ENCODE results near the gene GAS5.
"Not testable (repeated sequence)": the region's sequence is repeated elsewhere in the genome, so short reads cannot be mapped to it uniquely, and the experiment has no call there.

Gene GAS5

DNA sequence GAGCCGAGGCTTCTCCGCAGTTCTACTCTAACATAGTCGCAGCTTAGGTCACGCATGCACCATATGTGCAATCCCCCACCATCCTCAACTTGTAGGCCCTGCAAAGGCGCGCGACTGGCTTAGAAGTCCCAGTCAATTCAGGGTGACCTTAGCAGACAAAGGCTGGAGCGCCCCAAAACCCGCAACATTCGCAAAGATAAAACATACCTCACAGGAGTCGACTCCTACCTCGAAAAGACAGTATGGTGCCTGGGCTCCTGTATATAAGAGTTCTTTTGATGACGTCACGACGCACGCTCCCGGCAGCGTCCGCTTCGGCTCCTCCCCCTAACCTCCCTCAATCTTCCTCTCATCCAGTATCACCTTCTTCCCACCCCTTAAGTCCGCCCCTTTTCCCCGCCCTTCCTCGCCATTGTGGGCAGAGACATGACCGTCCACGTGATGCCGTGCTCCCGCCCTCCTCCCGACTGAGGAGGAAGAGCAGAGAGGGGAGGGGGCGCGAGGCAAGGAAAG, at the start of gene GAS5:
GAS5 (minus strand) TSS at position 237 of the 513 bp plus-strand sequence.
- DNase-seq (ENCODE audit: low read depth, low spot score), result peak; percentile 100

DNA sequence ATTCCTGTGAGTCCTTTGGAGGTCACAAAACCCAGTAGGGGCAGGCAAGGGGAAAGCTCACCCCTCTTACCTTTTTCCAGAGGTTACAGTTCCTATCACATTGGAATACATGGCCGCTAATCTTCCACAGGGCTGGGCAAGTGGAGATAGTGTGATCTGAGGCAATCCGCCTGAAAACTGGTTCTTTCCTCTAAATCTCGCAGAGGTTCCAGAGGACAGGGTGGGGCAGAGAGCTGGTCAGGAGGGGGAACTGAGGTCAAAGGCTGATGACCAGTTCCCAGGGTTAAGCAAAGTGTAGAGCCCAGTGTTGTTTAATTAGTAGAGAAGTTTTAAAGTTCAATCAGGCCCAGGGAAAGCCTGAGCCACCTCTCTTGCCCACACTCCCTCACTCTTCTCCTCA, 49.4 kb upstream of the GAS5 start, which contains the start of gene SERPINC1:
SERPINC1 (minus strand) TSS at position 179 of the 400 bp plus-strand sequence; CDS start at position 111, 68 bp downstream.
- DNase-seq (ENCODE audit: low read depth, low spot score), result no peak

DNA sequence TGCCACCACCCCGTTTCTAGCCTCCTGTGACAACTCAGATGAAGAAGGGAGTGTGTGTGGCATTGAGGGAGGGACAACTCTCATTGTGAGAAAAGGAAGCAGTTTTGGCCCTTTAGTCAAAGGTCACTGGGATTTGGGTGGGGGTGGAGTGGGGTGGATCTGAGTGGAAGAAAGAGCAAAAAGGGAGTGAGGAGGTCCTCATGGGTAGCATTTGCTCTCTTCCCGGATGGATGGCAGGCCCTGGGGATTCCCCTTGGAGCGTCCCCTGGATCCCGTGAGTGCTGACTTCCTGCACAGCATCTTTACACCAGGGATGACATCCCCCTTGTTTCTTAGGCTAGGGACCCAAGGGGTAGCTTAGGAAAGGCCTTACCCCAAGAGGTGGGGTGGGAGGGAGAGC, 48.9 kb upstream of the GAS5 start:
- DNase-seq (ENCODE audit: low read depth, low spot score), result no peak

DNA sequence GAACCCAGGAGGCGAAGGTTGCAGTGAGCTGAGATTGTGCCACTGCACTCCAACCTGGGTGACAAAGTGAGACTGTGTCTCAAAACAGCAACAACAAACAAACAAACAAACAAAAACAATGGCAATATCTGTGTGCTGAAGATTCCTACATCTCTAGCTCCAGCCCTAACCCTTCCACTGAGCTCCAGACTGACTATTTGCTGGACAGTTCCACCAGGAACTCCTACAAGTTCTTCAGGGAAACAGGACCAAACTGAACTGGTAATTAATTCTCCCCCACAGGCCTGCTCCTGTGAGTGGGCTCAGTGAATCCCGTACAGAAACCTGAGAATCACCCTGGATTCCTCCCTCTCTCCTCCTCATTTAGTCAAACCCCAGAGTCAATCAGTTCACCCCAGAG, 47.8 kb upstream of the GAS5 start:
- DNase-seq (ENCODE audit: low read depth, low spot score), result no peak

DNA sequence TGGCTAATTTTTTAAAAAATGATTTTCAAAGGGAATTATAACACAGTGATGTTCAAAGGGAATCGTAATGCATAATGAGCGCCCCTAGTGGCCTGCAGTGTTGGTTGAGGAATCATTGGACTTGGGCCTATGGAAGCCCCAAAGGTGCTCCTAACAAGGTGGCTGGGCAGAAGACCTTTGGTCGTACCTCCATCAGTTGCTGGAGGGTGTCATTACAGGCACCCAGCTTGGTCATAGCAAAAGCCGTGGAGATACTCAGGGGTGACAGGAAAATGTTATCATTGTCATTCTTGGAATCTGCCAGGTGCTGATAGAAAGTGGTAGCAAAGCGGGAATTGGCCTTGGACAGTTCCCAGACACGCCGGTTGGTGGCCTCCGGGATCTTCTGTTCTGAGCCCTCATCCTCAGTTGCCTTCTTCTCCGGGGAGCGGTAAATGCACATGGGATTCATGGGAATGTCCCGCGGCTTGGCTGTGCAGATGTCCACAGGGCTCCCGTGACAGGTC, 46.6 kb upstream of the GAS5 start:
- no peak for DNase-seq (ENCODE audit: low read depth, low spot score)

DNA sequence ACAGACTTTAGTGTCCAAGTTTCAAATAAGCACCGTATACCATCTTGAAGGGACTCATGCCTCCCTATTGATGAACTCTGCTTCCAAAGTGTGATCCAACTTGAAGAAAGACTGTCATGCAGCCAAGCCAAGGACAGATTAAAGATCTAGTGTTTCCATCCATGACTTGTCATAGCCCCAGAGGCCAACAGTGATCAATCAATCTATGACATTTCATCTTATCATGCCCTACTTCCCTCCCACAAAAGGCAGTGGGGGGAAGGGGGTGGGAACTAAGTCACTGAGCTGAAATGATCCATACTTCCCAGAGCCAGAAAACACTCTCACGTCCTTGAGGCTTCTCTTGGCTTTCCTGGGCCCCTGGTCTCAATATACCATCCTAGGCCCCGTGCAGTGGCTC, 45.3 kb upstream of the GAS5 start:
- DNase-seq (ENCODE audit: low read depth, low spot score), result no peak

DNA sequence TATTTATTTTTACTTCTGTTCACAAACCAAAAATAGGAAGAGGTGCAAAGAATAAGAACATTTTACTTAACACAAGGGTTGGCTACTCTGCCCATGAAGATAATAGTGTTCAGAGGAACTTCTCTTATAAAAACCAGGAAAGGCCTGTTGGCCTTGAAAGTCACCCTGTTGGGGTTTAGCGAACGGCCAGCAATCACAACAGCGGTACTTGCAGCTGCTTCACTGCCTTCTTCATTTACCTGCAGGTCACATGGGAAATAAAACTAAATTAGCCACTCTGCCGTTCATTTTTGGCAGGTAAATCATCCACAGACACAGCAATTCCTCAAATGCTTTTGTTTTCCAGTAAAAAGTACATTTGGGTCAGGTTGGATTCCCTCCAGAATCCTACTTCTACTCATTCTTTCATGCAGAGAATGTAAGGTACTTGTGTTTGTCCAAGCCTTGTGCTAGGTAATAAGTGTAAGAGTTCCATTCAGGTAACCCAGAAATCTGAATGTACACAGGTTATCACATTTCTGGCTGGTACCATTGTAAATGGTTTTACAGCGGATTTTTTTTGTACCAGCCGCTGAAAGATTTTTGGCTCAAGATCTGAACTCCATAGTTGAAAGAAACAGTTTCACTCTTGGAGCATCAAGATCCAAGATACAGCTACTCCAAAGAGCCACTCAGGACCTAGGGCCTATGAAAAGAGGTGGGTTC, 36.2 kb upstream of the GAS5 start:
- no peak for DNase-seq (ENCODE audit: low read depth, low spot score)

DNA sequence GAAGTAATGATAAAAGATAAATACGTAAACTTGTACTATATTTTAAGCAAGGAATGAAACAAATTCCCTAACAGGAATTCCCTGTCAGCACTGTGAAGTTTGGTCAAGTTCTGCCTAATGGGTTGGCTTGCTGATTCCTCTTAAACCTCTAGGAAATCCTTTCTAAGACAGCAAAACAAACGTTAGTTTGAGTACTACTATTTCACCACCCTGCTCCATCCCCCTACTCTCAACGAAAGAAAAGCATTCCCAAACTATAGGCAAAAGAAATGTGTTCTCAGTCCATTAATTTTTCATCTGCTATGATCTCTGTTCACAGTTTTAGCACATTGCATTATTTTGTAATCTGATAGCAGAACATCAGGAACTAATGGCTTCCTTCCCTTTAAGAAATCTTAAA, 33.2 kb upstream of the GAS5 start:
- DNase-seq (ENCODE audit: low read depth, low spot score), result no peak

DNA sequence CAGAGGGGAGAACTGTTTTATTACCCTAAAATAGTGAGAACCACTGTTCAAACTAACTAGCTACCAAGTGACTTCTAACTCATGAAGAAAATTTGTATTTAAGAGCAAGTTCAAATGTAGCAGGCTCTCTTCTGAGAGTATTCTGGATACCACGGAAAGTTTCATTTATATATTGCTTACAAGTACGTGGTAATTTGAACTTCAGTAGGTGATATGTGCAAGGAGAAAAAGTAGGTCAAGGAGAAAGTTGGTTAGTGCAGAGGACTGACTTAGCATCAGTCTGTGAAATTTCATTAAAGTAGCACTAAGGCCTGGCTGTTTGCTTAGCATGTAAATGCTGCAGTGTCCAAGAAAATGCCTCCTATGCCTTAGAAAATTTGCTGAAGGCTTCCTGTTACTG, 32.6 kb upstream of the GAS5 start:
- no peak for DNase-seq (ENCODE audit: low read depth, low spot score)

DNA sequence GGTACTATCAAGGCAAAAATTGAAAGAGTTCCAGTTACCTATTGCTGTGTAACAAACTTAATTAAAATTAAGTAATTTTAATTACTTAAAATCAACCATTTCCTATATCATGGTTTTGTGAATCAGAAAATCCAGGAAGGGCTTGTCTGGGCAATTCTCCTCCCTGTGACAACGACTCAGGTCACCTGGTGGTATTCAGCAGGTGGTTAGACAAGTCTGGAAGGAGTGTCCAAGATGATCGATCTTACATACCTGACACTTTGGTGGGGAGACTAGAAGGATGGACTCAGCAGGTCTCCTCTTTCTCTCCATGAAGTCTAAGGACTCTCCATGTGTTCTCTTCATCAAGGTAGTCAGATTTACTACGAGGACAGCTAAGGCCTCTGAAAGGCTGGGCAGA, 26.4 kb upstream of the GAS5 start:
- no peak for DNase-seq (ENCODE audit: low read depth, low spot score)

DNA sequence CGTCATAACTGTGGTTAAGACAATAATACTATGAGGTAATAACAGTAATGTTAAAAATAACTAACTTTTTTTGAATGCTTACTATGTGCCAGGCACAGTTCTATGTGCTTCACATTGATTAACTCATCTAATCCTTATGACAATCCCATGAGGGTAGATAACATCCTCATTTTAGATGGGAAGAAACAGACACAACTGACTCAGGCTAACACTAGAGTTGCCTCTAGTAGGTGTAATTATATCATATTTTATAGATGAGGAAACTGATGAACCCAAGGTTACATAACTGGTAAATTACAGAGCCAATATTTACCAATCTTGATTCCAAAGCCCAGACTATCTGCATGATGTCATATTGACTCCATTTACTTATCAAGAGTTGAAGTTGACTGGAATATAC, 25.8 kb upstream of the GAS5 start:
- no peak for DNase-seq (ENCODE audit: low read depth, low spot score)

DNA sequence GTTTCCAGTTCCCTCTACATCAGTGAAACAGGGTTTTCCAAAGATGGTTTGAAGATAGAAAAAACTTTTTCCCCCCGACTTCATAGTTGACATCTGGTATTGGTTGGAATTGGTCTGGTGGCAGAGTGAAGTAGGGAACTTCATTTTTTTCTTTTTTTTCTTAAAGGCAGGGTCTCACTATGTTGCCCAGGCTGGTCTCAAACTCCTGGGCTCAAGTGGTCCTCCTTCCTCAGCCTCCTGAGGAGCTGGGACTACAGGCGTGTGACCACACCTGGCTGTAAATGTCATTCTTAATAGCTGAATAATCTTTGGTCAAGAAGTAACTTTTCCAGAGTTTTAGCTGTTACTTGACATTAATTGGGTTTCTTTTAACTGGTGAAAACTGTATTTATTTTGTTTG, 22.1 kb upstream of the GAS5 start:
- no peak for DNase-seq (ENCODE audit: low read depth, low spot score)

DNA sequence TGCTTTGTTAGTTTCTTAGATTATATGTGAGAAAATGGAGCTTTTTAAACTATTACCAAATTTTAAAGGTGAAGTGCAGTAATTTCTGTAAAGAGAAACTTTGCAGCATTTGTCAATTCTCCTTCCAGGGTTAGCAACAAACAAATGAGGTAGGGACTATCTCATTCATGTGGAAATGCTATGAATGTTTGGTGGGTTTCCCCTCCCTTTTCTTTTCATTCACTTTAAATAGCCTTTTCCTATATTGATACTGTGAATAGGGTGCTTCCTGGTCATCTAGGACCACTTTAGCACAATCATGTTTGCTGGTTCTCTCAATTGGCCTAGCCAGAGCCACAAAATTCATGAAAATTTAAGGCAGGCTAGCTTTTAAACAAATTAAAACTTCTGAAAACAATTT, 21.0 kb upstream of the GAS5 start:
- DNase-seq (ENCODE audit: low read depth, low spot score), result no peak

DNA sequence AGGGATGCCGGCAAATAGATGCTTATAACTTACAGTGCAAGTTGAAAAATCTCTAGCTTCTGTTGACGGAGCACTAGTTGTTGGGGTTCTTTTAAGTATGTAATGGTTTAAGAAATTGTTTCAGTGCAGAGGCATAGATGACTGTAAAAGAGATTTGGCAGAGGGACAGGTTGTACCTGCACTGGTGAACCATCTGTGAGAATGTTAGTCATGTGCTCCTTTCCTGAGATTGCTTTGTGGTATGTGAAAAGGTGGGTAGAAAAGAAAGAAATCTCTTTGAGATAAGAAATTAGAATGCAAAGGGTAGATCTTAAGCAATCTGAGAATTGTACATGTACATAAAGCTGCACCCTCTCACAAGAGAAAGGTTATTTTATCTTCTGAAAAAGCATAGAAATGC, 19.8 kb upstream of the GAS5 start:
- no peak for DNase-seq (ENCODE audit: low read depth, low spot score)

DNA sequence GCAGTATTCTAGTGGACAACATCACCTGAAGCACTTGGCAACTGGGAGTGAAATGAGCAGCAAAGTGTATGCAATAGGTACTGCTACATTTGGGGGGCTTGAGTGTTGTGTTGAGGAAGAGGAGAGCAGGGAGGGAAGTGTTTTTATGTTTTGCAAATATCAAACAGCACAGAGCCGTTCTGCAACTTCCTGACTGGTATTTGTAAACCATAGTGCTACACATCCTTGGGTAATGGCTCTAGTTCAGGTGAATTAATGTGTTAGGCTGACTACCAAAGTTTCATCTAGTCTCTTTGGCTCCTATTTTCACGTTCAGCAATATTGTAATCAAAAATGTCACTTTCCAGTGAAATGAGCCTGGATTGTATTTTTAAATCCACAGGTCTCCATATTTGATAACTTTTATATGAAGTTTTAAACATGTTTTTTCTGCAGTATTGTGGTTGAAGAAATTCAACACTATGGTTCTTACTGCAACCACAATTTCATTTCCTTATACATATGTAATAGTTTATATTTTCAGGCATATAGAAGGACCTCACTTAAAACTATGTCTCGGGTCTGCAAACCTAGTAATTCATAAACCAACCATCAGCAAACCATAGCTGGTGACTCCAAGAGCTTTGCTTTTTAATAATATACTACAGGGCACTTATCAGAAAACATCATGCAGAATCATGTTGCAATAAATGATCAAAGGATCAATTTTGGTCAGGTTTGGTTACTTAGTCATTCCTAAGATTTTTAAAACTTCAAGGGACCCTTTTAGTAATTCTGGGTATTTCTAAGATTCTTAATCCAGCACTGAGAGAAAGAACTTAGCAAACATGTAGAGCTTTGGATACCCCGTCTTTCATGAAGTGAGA, 19.2 kb upstream of the GAS5 start:
- DNase-seq (ENCODE audit: low read depth, low spot score), result no peak

DNA sequence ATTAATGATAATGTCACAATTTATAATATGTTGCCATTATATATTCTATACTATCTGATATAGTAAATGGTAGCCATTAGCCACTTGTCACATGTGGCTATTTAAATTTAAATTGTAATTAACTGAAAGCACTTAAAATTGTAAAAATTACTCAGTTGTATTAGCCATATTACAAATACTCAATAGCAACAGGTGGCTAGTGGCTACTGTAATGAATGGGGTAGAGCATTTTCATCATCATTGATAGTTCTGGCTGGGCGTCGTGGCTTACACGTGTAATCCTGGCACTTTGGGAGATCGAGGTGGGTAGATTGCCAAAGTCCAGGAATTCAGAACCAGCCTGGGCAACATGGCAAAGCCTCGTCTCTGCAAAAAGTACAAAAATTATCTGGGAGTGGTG, 16.9 kb upstream of the GAS5 start:
- no peak for DNase-seq (ENCODE audit: low read depth, low spot score)

DNA sequence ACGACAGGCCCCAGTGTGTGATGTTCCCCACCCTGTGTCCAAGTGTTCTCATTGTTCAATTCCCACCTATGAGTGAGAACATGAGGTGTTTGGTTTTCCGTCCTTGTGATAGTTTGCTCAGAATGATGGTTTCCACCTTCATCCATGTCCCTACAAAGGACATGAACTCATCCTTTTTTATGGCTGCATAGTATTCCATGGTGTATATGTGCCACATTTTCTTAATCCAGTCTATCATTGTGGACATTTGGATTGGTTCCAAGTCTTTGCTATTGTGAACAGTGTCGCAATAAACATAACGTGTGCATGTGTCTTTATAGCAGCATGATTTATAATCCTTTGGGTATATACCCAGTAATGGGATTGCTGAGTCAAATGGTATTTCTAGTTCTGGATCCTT, 13.3 kb upstream of the GAS5 start:
- not testable (repeated sequence) for DNase-seq (ENCODE audit: low read depth, low spot score)

DNA sequence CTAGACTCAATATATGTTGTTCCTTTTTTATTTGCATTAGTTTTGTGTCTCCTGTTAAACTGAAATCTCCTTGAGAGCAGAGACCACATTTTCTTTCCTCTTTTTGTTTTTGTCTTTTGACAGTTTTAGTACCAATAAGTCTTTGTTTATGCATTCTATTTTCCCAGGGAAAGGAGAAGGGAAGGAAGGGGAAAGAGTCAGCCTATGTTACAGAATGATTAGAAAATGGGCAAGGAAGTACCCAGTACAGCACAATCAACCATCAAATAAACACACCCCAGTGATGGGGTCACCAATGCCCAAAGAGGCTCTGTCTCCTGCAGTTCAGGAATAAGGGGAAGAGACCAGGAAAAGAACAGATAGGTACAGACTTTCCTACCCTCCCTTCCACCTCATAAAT, 10.5 kb upstream of the GAS5 start:
- no peak for DNase-seq (ENCODE audit: low read depth, low spot score)

DNA sequence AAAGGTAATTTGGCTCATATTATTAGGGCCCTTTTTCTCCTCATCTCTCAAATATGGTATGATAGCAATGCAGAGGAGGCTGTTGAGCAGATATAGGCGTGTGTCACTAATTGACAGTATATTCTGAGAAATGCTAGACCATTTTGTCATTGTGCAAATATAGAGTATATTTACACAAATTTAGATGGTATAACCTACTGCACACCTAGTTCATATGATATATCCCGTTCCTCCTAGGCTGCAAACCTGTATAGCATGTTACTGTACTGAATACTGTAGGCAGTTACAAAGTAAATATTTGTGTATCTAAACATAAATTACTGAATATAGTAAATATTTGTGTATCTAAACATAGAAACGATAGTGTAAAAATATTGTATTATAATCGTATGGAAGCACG, 8.9 kb upstream of the GAS5 start:
- DNase-seq (ENCODE audit: low read depth, low spot score), result no peak

DNA sequence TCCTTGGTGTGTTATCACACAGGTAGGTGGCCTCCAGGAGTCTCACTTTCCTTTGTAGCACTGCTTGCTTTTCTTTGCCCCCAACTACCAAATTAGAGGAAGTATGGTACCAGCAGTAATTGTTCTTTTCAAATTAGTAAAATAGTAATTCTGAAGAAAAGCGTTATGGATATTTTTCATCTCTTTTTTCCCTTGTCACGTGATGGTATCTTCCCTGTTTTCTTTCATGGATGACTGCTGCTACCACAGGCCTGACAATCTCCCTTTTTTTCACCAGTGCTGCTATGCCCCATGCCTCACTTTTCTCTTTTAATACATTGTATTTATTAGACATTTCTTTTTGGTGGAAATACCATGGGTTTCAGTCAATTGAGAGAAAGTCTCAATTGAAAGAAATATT, 3.7 kb upstream of the GAS5 start:
- DNase-seq (ENCODE audit: low read depth, low spot score), result no peak

DNA sequence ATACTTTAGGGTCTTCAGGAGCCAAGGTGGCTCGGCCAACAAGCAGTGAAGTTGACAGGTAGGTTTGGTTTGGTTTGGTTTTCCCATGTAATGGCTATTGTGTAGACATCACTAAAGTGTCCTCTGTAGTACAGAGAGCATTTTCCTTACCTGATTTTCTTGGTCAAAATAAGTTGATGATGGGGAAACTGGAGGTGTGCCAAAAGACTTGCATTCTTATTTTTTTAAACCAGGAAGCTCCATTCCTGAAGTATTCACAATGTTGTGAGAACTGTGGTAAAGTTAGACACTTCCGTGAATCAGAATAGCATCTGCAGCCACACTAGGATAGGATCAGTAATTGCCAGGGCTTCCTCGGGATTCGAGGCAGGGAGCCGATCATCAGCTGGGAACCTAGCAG, 3.3 kb upstream of the GAS5 start:
- DNase-seq (ENCODE audit: low read depth, low spot score), result no peak

DNA sequence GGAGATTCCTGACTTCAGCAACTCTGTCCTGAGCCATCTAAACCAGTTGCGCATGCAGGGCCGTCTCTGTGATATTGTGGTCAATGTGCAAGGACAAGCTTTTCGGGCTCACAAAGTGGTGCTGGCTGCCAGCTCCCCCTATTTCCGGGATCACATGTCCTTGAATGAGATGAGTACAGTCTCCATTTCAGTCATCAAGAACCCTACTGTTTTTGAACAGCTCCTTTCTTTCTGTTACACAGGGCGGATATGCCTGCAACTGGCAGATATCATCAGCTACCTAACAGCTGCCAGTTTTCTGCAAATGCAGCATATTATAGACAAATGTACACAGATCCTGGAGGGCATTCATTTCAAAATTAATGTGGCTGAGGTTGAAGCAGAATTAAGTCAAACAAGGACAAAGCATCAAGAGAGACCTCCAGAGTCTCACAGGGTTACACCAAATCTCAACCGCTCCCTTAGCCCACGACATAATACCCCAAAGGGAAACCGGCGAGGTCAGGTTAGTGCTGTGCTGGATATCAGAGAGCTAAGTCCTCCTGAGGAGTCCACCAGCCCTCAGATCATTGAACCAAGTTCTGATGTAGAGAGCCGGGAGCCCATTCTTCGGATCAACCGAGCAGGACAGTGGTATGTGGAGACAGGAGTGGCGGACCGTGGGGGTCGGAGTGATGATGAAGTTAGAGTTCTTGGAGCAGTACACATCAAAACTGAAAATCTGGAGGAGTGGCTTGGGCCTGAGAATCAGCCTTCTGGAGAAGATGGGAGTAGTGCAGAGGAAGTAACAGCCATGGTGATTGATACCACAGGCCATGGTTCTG, 2.7 kb upstream of the GAS5 start:
- no peak for DNase-seq (ENCODE audit: low read depth, low spot score)
